C4-2B (cell line): ENCODE measurements around the gene PRPF8.

Experiments used
- H3K27ac ChIP-seq: fragments of 450-650 bp; 2 replicates; pipeline ENCODE4 v1.5.1; 2017
- CTCF ChIP-seq: fragments of 450-650 bp; conservative IDR thresholded peaks from 2 replicates; pipeline ENCODE4 v1.5.1; 2017; ENCODE audit warnings: mild to moderate bottlenecking
- ZFX ChIP-seq: fragments of 450-650 bp; IDR thresholded peaks from 2 replicates; pipeline ENCODE4 v1.6.1; 2017

The PRPF8 gene

DNA sequence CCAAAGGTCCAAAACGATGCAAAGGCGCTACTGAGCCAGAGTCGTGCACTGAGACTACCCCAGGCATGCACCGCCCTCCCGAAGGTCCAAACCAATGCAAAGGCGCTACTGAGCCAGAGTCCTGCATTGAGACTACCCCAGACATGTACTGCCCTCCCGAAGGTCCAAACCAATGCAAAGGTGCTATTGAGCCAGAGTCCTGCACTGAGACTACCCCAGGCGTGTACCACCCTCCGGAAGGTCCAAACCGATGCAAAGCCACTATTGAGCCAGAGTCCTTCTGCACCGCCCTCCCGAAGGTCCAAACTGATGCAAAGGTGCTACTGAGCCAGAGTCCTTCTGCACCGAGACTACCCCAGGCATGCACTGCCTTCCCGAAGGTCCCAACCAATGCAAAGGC, 83.1 kb downstream of the PRPF8 start:
- no peak overlapping the region for H3K27ac ChIP-seq
- TF ChIP-seq ZFX = no peak
- TF ChIP-seq CTCF = no peak
